ENCODE measurements around the gene RORC. TPM values are rescaled to one million over a fixed set of nuclear protein-coding genes. Genes with fewer than 3 reads are reported as not detected.

Gene RORC
- total RNA-seq, 2 donors from 2014 or later, result 32.3 to 51.4 TPM

DNA sequence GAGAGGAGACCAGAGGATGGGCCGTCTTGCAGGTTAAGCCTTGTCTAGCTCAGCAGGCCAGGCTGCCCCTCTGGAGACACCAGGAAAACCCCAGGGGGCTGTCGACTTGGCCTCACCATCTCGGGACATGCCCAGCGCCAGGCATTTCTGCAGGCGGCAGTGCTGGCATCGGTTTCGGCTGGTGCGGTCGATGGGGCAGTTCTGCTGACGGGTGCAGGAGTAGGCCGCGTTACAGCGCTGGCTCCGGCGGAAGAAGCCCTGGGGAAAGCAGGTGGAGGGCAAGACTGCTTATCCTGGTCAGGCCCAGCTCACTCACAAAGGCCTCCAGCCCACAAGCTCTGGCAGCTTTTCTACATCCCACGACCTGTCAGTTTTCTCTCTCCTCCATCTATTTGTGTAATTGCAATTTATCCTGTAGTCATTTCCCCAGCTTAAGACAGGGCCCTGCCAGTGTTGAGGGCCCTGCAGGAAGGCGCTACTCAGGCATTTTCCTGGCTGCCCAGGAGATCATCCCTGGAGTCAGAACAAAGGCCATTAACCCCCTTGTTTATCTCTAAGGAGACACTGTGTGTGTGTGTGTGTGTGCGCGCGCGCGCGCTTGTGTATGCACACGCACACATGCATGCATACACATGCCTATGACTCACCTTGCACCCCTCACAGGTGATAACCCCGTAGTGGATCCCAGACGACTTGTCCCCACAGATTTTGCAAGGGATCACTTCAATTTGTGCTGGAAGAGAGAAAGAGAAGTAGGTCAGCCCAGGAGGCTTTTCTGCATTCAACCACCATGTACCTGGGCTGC lies 14.9 kb downstream of the RORC start:
- WGBS, 2 donors, result 74 to 77% methylated on average over 23 to 26 of the region's 26 CpGs
- Histone ChIP-seq H3K4me3 (no peak overlapping the region), H3K9me3 (no peaks in the 10 kb centered on the region), H3K27me3 (no peaks in the 10 kb centered on the region), H3K36me3 (replicated peaks in 1 of 2; ENCODE audit: insufficient read depth in 1 of 2, low read depth in 2 of 2) (peaks cover 0 to 12% of the 10 kb centered on the region in 2 donors), H3K4me1 (peaks cover 24% of the 10 kb centered on the region), H3K27ac (no peak overlapping the region)
- TF ChIP-seq, protein P1, sequence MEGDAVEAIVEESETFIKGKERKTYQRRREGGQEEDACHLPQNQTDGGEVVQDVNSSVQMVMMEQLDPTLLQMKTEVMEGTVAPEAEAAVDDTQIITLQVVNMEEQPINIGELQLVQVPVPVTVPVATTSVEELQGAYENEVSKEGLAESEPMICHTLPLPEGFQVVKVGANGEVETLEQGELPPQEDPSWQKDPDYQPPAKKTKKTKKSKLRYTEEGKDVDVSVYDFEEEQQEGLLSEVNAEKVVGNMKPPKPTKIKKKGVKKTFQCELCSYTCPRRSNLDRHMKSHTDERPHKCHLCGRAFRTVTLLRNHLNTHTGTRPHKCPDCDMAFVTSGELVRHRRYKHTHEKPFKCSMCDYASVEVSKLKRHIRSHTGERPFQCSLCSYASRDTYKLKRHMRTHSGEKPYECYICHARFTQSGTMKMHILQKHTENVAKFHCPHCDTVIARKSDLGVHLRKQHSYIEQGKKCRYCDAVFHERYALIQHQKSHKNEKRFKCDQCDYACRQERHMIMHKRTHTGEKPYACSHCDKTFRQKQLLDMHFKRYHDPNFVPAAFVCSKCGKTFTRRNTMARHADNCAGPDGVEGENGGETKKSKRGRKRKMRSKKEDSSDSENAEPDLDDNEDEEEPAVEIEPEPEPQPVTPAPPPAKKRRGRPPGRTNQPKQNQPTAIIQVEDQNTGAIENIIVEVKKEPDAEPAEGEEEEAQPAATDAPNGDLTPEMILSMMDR (IDR thresholded peaks at IDR 0.05), result no peak
- TF ChIP-seq POLR2A (IDR thresholded peaks at IDR 0.05), result no peak
- intact Hi-C loops (cut with DNase I), result no loop called here
- no peak for DNase-seq
- ATAC-seq, result no peak

DNA sequence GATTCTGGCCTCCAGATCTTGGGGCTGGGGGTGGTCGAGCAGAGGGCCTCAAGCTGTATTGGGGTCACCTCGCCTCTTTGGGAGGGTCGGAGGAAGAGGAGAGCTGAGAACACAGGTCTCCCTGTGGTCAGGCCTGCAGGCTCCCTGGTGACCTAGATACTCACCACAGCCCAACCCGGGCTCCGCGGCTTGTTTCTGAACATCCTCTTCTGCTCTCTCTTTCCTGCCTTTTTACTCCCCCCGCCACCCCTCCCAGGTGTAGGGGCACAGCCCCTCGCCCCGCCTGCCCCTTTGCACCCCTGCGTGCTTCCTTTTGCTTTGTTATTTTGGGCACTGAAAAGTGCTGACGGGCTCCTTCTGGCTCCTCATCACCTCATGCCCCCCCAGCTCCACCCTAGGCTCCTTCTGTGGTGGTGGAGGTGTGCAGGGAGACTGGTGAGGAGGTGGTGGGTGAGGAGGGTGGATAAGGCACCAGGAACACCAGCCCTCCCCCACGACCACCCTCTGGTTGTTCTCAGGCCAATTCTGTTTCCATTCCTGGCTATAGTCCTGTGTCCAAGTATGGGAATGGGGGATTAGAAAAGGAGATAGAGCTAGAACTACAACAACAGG lies 15.8 kb downstream of the RORC start:
- ATAC-seq (no peak), DNase-seq (no peak)
- H3K4me1 ChIP-seq, result peaks cover 16% of the 10 kb centered on the region
- intact Hi-C loops (cut with DNase I), result no loop called here
- WGBS, 2 donors, result 71 to 87% methylated on average over 12 of the region's 12 CpGs
- no peaks in the 10 kb centered on the region for H3K27me3 ChIP-seq
- no peaks in the 10 kb centered on the region for H3K9me3 ChIP-seq
- H3K36me3 ChIP-seq (replicated peaks in 1 of 2; ENCODE audit: insufficient read depth in 1 of 2, low read depth in 2 of 2), result peaks cover 0 to 12% of the 10 kb centered on the region in 2 donors
- TF ChIP-seq, protein P1 (IDR thresholded peaks at IDR 0.05), result no peak
- no peak for TF ChIP-seq POLR2A (IDR thresholded peaks at IDR 0.05)
- no peak overlapping the region for H3K4me3 ChIP-seq
- H3K27ac ChIP-seq, result no peak overlapping the region

DNA sequence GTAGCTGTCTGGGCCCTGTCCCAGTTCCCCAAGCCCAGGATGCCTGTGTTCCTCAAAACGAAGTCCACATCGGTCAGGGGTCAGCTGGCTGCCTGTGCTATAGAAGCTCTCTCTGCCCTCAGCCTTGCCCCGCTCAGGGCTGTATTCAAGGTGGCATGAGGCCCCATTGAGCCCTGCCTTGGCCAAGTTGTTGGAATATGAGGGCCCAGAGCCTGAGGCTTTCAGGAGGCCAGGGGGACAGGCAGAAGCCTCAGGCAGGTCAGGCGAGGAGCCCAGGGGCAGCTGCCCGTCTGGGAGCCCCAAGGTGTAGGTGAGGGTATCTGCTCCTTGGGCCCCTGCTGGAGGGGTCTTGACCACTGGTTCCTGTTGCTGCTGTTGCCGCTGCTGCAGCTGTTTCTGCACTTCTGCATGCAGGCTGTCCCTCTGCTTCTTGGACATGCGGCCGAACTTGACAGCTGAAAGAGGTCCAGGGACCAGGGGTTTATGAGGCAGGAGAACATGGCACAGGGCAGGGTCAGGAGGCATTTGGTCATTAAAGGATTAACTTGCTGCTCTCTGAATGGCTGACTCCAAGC lies 16.5 kb downstream of the RORC start:
- no peak for DNase-seq
- WGBS, 2 donors, result 82 to 95% methylated on average over 5 to 8 of the region's 8 CpGs
- intact Hi-C loops (cut with DNase I), result no loop called here

DNA sequence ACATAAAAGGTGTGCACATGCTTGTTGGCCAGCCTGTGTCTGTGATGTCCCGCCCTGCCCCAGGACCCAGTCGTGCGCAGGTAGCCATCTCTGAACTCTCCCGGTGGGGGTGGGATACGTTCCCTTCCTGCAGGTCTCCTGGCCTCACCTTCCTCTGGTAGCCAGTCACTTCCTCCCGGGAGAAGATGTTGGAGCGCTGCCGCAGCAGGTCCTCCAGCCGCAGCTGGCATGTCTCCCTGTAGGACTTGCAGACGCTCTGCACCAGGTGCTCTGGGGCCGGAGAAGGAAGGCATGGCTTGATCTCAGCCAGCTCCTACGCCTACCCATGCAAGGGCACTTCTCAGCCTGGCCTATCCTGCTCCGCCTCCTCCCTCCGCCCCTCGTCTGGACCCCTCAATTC lies 17.2 kb downstream of the RORC start:
- H3K4me3 ChIP-seq, result no peak overlapping the region
- DNase-seq (no peak), ATAC-seq (no peak)
- TF ChIP-seq, protein P1 (IDR thresholded peaks at IDR 0.05), result no peak
- H3K27ac ChIP-seq, result no peak overlapping the region
- H3K9me3 ChIP-seq, result no peaks in the 10 kb centered on the region
- WGBS, 2 donors, result 92% methylated on average over 15 of the region's 15 CpGs
- H3K27me3 ChIP-seq, result no peaks in the 10 kb centered on the region
- peaks cover 16% of the 10 kb centered on the region for H3K4me1 ChIP-seq
- H3K36me3 ChIP-seq (replicated peaks in 1 of 2; ENCODE audit: insufficient read depth in 1 of 2, low read depth in 2 of 2), result peaks cover 0 to 12% of the 10 kb centered on the region in 2 donors
- intact Hi-C loops (cut with DNase I), result no loop called here

More for the DNA sequence above, 16.5 kb downstream of the RORC start:
- H3K27me3 ChIP-seq, result no peaks in the 10 kb centered on the region
- no peak overlapping the region for H3K27ac ChIP-seq
- no peaks in the 10 kb centered on the region for H3K9me3 ChIP-seq
- H3K4me3 ChIP-seq, result no peak overlapping the region
- TF ChIP-seq, protein P1 (IDR thresholded peaks at IDR 0.05), result no peak
- no peak for TF ChIP-seq POLR2A (IDR thresholded peaks at IDR 0.05)
- H3K4me1 ChIP-seq, result peaks cover 16% of the 10 kb centered on the region
- H3K36me3 ChIP-seq (replicated peaks in 1 of 2; ENCODE audit: insufficient read depth in 1 of 2, low read depth in 2 of 2), result peaks cover 0 to 12% of the 10 kb centered on the region in 2 donors
- ATAC-seq, result no peak
